HG02588 (cell line): Measurements from ENCODE around the gene MRPL27.

ENCODE experiments used
- ATAC-seq: cut with Tn5 transposase; IDR thresholded peaks from one replicate; pipeline ENCODE4 v1.9.1; 2021; ENCODE audit warnings: mild to moderate bottlenecking, moderate library complexity; ENCODE audit not compliant: unreplicated experiment

MRPL27 gene

GRCh38 chr17:50388728-50389127 is 15.7 kb upstream of the MRPL27 start:
- ATAC-seq, result no peak

- ATAC-seq, result no peak
Observed at GRCh38 chr17:50386510-50386909, 13.5 kb upstream of the MRPL27 start.

- no peak for ATAC-seq
Observed at GRCh38 chr17:50382931-50383330, 9.9 kb upstream of the MRPL27 start.

- no peak for ATAC-seq
Observed at GRCh38 chr17:50381920-50382319, 8.9 kb upstream of the MRPL27 start.

GRCh38 chr17:50381260-50381815 is 8.4 kb upstream of the MRPL27 start:
- no peak for ATAC-seq

GRCh38 chr17:50380369-50381259 is 7.6 kb upstream of the MRPL27 start:
- ATAC-seq, result no peak

- ATAC-seq, result no peak
Observed at GRCh38 chr17:50379351-50380132, 6.6 kb upstream of the MRPL27 start.

GRCh38 chr17:50375858-50376538 is 3.0 kb upstream of the MRPL27 start:
- no peak for ATAC-seq

- ATAC-seq, result no peak
Observed at GRCh38 chr17:50373705-50374104, 721 bp upstream of the MRPL27 start.

GRCh38 chr17:50372222-50372757 is 694 bp downstream of the MRPL27 start:
- ATAC-seq, result no peak

- no peak for ATAC-seq
Observed at GRCh38 chr17:50371526-50371925, 1.5 kb downstream of the MRPL27 start.

- ATAC-seq, result no peak
Observed at GRCh38 chr17:50370052-50370451, 2.9 kb downstream of the MRPL27 start.

GRCh38 chr17:50367401-50367800 is 5.6 kb downstream of the MRPL27 start:
- ATAC-seq, result no peak

GRCh38 chr17:50365649-50366393 is 7.2 kb downstream of the MRPL27 start:
- no peak for ATAC-seq

- no peak for ATAC-seq
Observed at GRCh38 chr17:50365165-50365564, 7.8 kb downstream of the MRPL27 start.

GRCh38 chr17:50364715-50365114 is 8.3 kb downstream of the MRPL27 start:
- ATAC-seq, result no peak

- ATAC-seq, result no peak
Observed at GRCh38 chr17:50364061-50364458, 8.9 kb downstream of the MRPL27 start.

- no peak for ATAC-seq
Observed at GRCh38 chr17:50363217-50364060, 9.5 kb downstream of the MRPL27 start.

GRCh38 chr17:50362661-50363060 is 10.3 kb downstream of the MRPL27 start:
- no peak for ATAC-seq
